ENCODE data around the gene TGM3. TPM values are rescaled to one million over a fixed set of nuclear protein-coding genes. Genes with fewer than 3 reads are reported as not detected.

The TGM3 gene
- total RNA-seq, 1 experiment from 2014 or later = not detected

DNA sequence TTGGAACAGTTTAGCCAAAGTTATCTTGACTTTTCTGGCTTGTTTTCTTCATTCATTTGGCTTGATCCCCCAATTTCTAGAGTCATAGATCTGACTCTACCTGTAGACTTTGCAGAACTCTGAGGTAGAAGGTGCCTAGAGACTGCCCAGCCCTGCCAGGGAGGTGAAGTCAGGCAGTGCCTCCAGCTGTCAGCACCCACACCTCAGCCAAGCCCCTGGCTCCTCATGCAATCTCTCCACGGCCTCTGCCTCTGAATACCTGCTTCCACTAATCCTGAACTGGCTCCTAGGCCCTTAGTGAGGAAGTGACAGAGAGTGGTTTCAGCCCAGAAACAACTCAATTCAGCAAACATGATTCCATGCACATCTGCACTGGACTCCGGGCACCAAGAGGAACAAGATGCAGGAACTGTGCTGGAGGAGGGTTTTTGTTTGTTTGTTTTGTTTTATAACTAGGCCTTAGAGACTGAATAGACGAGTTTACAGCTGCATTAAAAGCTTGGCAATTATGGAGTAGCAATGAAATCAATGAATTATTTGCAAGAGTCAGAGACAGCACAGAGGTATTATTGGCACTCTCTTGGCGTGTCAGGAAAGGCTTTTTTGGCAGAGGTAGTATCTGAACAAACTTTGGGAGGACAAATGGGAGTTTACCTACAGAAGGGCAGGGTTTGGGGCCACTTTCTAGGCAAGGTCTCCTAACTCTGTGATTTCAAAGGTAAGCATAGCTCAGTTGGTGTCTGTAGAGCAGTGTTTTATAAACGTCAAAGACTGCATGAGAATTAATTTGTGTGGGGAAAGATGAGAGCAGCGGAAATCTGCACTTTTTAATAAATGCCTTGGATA is 25.2 kb downstream of the TGM3 start:
- H3K27ac Mint-ChIP-seq (ENCODE audit: low read depth, unreplicated experiment) = no peak overlapping the region
- ChIA-PET CTCF (interaction anchor here (0.6 to 1.1 kb wide), 3 partner anchors 85 to 132 kb away, joined by 3 to 8 read pairs (median 3); no protein-coding TSS in a partner anchor), POLR2A (interaction anchor here (0.6 to 0.8 kb wide), 2 partner anchors 10 to 88 kb away, joined by 3 read pairs; no protein-coding TSS in a partner anchor)
- intact Hi-C loops (cut with micrococcal nuclease) = no loop called here
- H3K27me3 Mint-ChIP-seq (ENCODE audit: insufficient read depth, unreplicated experiment) = peaks cover 45% of the 10 kb centered on the region
- TF ChIP-seq, protein P1, sequence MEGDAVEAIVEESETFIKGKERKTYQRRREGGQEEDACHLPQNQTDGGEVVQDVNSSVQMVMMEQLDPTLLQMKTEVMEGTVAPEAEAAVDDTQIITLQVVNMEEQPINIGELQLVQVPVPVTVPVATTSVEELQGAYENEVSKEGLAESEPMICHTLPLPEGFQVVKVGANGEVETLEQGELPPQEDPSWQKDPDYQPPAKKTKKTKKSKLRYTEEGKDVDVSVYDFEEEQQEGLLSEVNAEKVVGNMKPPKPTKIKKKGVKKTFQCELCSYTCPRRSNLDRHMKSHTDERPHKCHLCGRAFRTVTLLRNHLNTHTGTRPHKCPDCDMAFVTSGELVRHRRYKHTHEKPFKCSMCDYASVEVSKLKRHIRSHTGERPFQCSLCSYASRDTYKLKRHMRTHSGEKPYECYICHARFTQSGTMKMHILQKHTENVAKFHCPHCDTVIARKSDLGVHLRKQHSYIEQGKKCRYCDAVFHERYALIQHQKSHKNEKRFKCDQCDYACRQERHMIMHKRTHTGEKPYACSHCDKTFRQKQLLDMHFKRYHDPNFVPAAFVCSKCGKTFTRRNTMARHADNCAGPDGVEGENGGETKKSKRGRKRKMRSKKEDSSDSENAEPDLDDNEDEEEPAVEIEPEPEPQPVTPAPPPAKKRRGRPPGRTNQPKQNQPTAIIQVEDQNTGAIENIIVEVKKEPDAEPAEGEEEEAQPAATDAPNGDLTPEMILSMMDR (IDR thresholded peaks at IDR 0.05; ENCODE audit: unreplicated experiment) = no peak
- no peaks in the 10 kb centered on the region for H3K9me3 Mint-ChIP-seq (ENCODE audit: unreplicated experiment)
- no peaks in the 10 kb centered on the region for H3K4me1 Mint-ChIP-seq (ENCODE audit: insufficient read depth, unreplicated experiment)
- DNase-seq (ENCODE audit: unreplicated experiment) = no peak
- no peaks in the 10 kb centered on the region for H3K36me3 Mint-ChIP-seq (ENCODE audit: insufficient read depth, unreplicated experiment)
- H3K4me3 Mint-ChIP-seq (ENCODE audit: unreplicated experiment) = no peak overlapping the region
- BruUV-seq (replicated peaks) = no TSS peak

DNA sequence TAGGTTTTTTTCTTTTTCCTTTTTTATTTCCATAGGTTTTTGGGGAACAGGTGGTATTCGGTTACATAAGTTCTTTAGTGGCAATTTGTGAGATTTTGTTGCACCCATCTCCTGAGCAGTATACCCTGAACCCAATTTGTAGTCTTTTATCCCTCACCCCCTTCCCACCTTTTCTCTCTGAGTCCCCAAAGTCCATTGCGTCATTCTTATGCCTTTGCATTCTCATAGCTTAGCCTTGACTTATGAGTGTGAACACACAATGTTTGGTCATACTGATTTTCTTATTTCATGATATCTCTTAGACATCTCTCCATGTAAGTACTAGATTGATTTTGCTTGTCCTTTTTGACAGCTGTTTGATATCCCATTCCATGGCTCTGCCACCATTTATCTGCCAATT is 27.2 kb downstream of the TGM3 start:
- Mint-ChIP-seq H3K4me3 (ENCODE audit: unreplicated experiment) (no peak overlapping the region), H3K9me3 (ENCODE audit: unreplicated experiment) (no peaks in the 10 kb centered on the region), H3K4me1 (ENCODE audit: insufficient read depth, unreplicated experiment) (no peaks in the 10 kb centered on the region), H3K27me3 (ENCODE audit: insufficient read depth, unreplicated experiment) (peaks cover 53% of the 10 kb centered on the region), H3K27ac (ENCODE audit: low read depth, unreplicated experiment) (no peak overlapping the region), H3K36me3 (ENCODE audit: insufficient read depth, unreplicated experiment) (no peaks in the 10 kb centered on the region)
- TF ChIP-seq, protein P1 (IDR thresholded peaks at IDR 0.05; ENCODE audit: unreplicated experiment) = no peak
- BruUV-seq (replicated peaks) = no TSS peak
- intact Hi-C loops (cut with micrococcal nuclease) = no loop called here
- ChIA-PET CTCF (interaction anchor here (0.7 to 1.1 kb wide), 3 partner anchors 39 to 87 kb away, joined by 3 to 5 read pairs (median 3); no protein-coding TSS in a partner anchor), POLR2A (interaction anchor here (0.9 kb wide), 1 partner anchor 444 kb away, joined by 3 read pairs; no protein-coding TSS in a partner anchor)
- DNase-seq (ENCODE audit: unreplicated experiment) = no peak

DNA sequence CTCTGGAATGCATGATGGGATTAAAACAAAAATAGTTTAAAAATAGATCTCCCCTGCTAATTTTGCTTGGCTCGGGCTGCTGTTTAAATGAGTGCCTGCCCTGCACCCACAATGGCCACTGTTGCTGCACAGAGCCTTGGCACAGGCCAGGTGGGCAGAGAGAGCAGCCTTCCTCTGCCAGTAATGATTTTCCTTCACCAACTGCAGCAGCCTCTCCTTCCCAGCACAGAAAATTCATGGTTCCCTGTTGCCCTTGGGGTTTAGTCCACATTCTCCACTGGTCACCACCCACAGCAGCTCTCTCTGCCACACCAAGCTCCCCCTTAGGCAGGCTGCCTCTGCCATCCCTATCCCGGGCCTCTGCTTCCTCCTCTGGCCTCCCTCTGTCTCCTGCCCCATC is 30.2 kb downstream of the TGM3 start:
- H3K27ac Mint-ChIP-seq (ENCODE audit: low read depth, unreplicated experiment) = no peak overlapping the region
- ChIA-PET POLR2A (no interaction called here), CTCF (no interaction called here)
- DNase-seq (ENCODE audit: unreplicated experiment) = no peak
- peaks cover 67% of the 10 kb centered on the region for H3K27me3 Mint-ChIP-seq (ENCODE audit: insufficient read depth, unreplicated experiment)
- no peak overlapping the region for H3K4me3 Mint-ChIP-seq (ENCODE audit: unreplicated experiment)
- H3K36me3 Mint-ChIP-seq (ENCODE audit: insufficient read depth, unreplicated experiment) = no peaks in the 10 kb centered on the region
- BruUV-seq (replicated peaks) = no TSS peak
- intact Hi-C loops (cut with micrococcal nuclease) = no loop called here
- no peaks in the 10 kb centered on the region for H3K9me3 Mint-ChIP-seq (ENCODE audit: unreplicated experiment)
- H3K4me1 Mint-ChIP-seq (ENCODE audit: insufficient read depth, unreplicated experiment) = no peaks in the 10 kb centered on the region
- TF ChIP-seq, protein P1 (IDR thresholded peaks at IDR 0.05; ENCODE audit: unreplicated experiment) = no peak

- Mint-ChIP-seq H3K36me3 (ENCODE audit: insufficient read depth, unreplicated experiment) (no peaks in the 10 kb centered on the region), H3K27me3 (ENCODE audit: insufficient read depth, unreplicated experiment) (peaks cover 59% of the 10 kb centered on the region), H3K4me1 (ENCODE audit: insufficient read depth, unreplicated experiment) (no peaks in the 10 kb centered on the region), H3K27ac (ENCODE audit: low read depth, unreplicated experiment) (no peak overlapping the region), H3K4me3 (ENCODE audit: unreplicated experiment) (no peak overlapping the region), H3K9me3 (ENCODE audit: unreplicated experiment) (no peaks in the 10 kb centered on the region)
- TF ChIP-seq, protein P1 (IDR thresholded peaks at IDR 0.05; ENCODE audit: unreplicated experiment) = no peak
- no peak for DNase-seq (ENCODE audit: unreplicated experiment)
- BruUV-seq (replicated peaks) = no TSS peak
- CTCF ChIA-PET = interaction anchor here (0.6 to 0.7 kb wide), 2 partner anchors 7 to 91 kb away, joined by 3 to 4 read pairs; no protein-coding TSS in a partner anchor
- POLR2A ChIA-PET = no interaction called here
- intact Hi-C loops (cut with micrococcal nuclease) = no loop called here
Measured at GRCh38 chr20:2327620-2328555, 32.1 kb downstream of the TGM3 start.
